Upper lobe of left lung (tissue), 6 donors: ENCODE data around the gene RP9. TPM values are rescaled to one million over a fixed set of nuclear protein-coding genes. Genes with fewer than 3 reads are reported as not detected.

Experiments used
- ATAC-seq, 2 donors: fragments of 200-7000 bp; cut with Tn5 transposase; one replicate each; pipeline ENCODE4 v1.9.1; 2022; ENCODE audit warnings: mild to moderate bottlenecking in 2 of 2, moderate library complexity in 2 of 2; ENCODE audit not compliant: low FRiP score in 2 of 2
- DNase-seq, 2 donors: peaks; one replicate each; pipeline ENCODE4 v3.0.0-alpha.2; 2019 to 2020
- H3K27ac ChIP-seq, 4 donors: fragments of 200-600 bp; sonication (generic); one replicate each; pipeline ENCODE4 v1.5.1; 2016 to 2019
- H3K27me3 ChIP-seq, 4 donors: fragments of 200-600 bp; sonication (generic); one replicate each; pipeline ENCODE4 v1.5.1; 2017 to 2019
- H3K36me3 ChIP-seq, 4 donors: fragments of 200-600 bp; sonication (generic); one replicate each; pipeline ENCODE4 v1.5.1; 2016 to 2019
- H3K4me1 ChIP-seq, 4 donors: fragments of 200-600 bp; sonication (generic); one replicate each; pipeline ENCODE4 v1.5.1; 2018 to 2019
- H3K4me3 ChIP-seq, 4 donors: fragments of 200-600 bp; sonication (generic); one replicate each; pipeline ENCODE4 v1.5.1; 2017 to 2019; ENCODE audit warnings: mild to moderate bottlenecking in 2 of 4, moderate library complexity in 1 of 4
- H3K9me3 ChIP-seq, 4 donors: fragments of 200-600 bp; sonication (generic); one replicate each; pipeline ENCODE4 v1.5.1; 2018 to 2019
- CTCF ChIP-seq, 6 experiments: fragments of 450-650 bp in 4 of 6; fragments of 200-600 bp in 2 of 6; sonication (generic) in 2 of 6; IDR thresholded peaks; one replicate each; pipeline ENCODE4 v1.5.1; 2016 to 2019; ENCODE audit warnings: antibody characterized with exemption in 6 of 6
- EP300 ChIP-seq, 4 donors: sonication (generic); formaldehyde crosslinking; IDR thresholded peaks; one replicate each; pipeline ENCODE4 v1.5.1; 2017; ENCODE audit warnings: antibody characterized with exemption in 4 of 4, control low read depth in 2 of 4
- POLR2A ChIP-seq, 4 donors: fragments of 450-650 bp; IDR thresholded peaks; one replicate each; pipeline ENCODE4 v1.5.1; 2016 to 2017; ENCODE audit warnings: antibody characterized with exemption in 4 of 4, mild to moderate bottlenecking in 2 of 4
- POLR2AphosphoS5 ChIP-seq, 2 donors: sonication (generic); formaldehyde crosslinking; IDR thresholded peaks; one replicate each; pipeline ENCODE4 v1.5.1; 2017; ENCODE audit warnings: antibody characterized with exemption in 2 of 2
- whole genome bisulfite sequencing, 2 donors: methylation state at CpG; one replicate each; pipeline ENCODE4 v1.1.5; 2017 to 2018; 5-methylcytosine and 5-hydroxymethylcytosine counted together
- total RNA-seq, 6 donors: library from RNA; depleted of rRNA in 4 of 6; stranded (reverse); fragments of >200 nt in 4 of 6; gene quantifications; one replicate each; pipeline versions ENCODE4 v1.1.0 to v1.2.1, GENCODE V29; 2016 to 2021
- donor health status: DM: no; HTN: no; CAD: no; lungs with moderate emphysema.
- donor health status: DM: no; HTN: yes; CAD: no; lungs with severe emphysema.

The RP9 gene
- total RNA-seq, 6 donors from 2014 or later, result 5.9 to 15.7 (median 11.9) TPM

GRCh38 chr7:33091111-33091531 lies 18.1 kb downstream of the RP9 start:
- peaks cover 11 to 29% (median 18%) of the 10 kb centered on the region in 4 donors for H3K36me3 ChIP-seq
- H3K4me1 ChIP-seq, result no peaks in the 10 kb centered on the region
- DNase-seq, result no peak
- no peak overlapping the region for H3K4me3 ChIP-seq
- 76 to 85% methylated on average over 4 of the region's 4 CpGs for WGBS, 2 donors
- TF ChIP-seq EP300 (IDR thresholded peaks at IDR 0.05) (no peak), CTCF (IDR thresholded peaks at IDR 0.05) (no peak), POLR2AphosphoS5 (IDR thresholded peaks at IDR 0.05) (no peak), POLR2A (IDR thresholded peaks at IDR 0.05) (no peak)
- no peaks in the 10 kb centered on the region for H3K9me3 ChIP-seq
- H3K27me3 ChIP-seq, result no peaks in the 10 kb centered on the region
- peak in 1 of 2 donors; percentile 10 for ATAC-seq
- no peak overlapping the region for H3K27ac ChIP-seq

- DNase-seq (no peak), ATAC-seq (no peak)
- WGBS, 2 donors, result 93 to 97% methylated on average over 6 to 7 of the region's 7 CpGs
- Histone ChIP-seq H3K27me3 (no peaks in the 10 kb centered on the region), H3K4me1 (no peaks in the 10 kb centered on the region), H3K27ac (no peak overlapping the region), H3K4me3 (no peak overlapping the region), H3K9me3 (no peaks in the 10 kb centered on the region), H3K36me3 (peaks cover 3 to 11% (median 8%) of the 10 kb centered on the region in 4 donors)
- TF ChIP-seq CTCF (IDR thresholded peaks at IDR 0.05), result no peak
- TF ChIP-seq EP300 (IDR thresholded peaks at IDR 0.05), result no peak
- TF ChIP-seq POLR2AphosphoS5 (IDR thresholded peaks at IDR 0.05), result no peak
- no peak for TF ChIP-seq POLR2A (IDR thresholded peaks at IDR 0.05)
Observed at GRCh38 chr7:33089142-33089541, 20.1 kb downstream of the RP9 start.

GRCh38 chr7:33087858-33088257 lies 21.3 kb downstream of the RP9 start:
- Histone ChIP-seq H3K36me3 (no peaks in the 10 kb centered on the region), H3K4me1 (no peaks in the 10 kb centered on the region), H3K27me3 (no peaks in the 10 kb centered on the region), H3K4me3 (no peak overlapping the region), H3K27ac (no peak overlapping the region), H3K9me3 (no peaks in the 10 kb centered on the region)
- DNase-seq, result no peak
- no peak for ATAC-seq
- 79 to 86% methylated on average over 2 of the region's 2 CpGs for WGBS, 2 donors
- TF ChIP-seq CTCF (IDR thresholded peaks at IDR 0.05) (no peak), POLR2A (IDR thresholded peaks at IDR 0.05) (no peak), POLR2AphosphoS5 (IDR thresholded peaks at IDR 0.05) (no peak), EP300 (IDR thresholded peaks at IDR 0.05) (no peak)

- Histone ChIP-seq H3K27ac (no peak overlapping the region), H3K4me1 (no peaks in the 10 kb centered on the region), H3K9me3 (no peaks in the 10 kb centered on the region), H3K36me3 (no peaks in the 10 kb centered on the region), H3K27me3 (no peaks in the 10 kb centered on the region), H3K4me3 (no peak overlapping the region)
- TF ChIP-seq CTCF (IDR thresholded peaks at IDR 0.05), result no peak
- no peak for TF ChIP-seq POLR2AphosphoS5 (IDR thresholded peaks at IDR 0.05)
- TF ChIP-seq EP300 (IDR thresholded peaks at IDR 0.05), result no peak
- no peak for TF ChIP-seq POLR2A (IDR thresholded peaks at IDR 0.05)
- WGBS, 2 donors, result 34 to 79% methylated on average over 2 of the region's 2 CpGs
- ATAC-seq (no peak), DNase-seq (no peak)
Observed at GRCh38 chr7:33087356-33087755, 21.8 kb downstream of the RP9 start.
